Erythroblast (primary cell): ENCODE results near the gene MAP3K4.

Source experiments
- GATA1 ChIP-seq: IDR thresholded peaks from 2 replicates; pipeline ENCODE4 v1.6.1; 2011; ENCODE audit warnings: low read depth, mild to moderate bottlenecking, control low read depth, low read length, moderate library complexity
- POLR2A ChIP-seq: IDR thresholded peaks from 2 replicates; pipeline ENCODE4 v1.6.1; 2011; ENCODE audit warnings: mild to moderate bottlenecking, low read length

GRCh38 chr6:160951187-160952030 lies 40.2 kb upstream of the MAP3K4 start:
- TF ChIP-seq POLR2A (no peak), GATA1 (no peak)
